Aorta (tissue), 5 donors: ENCODE data around the gene MANBA. TPM values are rescaled to one million over a fixed set of nuclear protein-coding genes. Genes with fewer than 3 reads are reported as not detected.

Experiments used
- ATAC-seq: fragments of 200-7000 bp; cut with Tn5 transposase; one replicate; pipeline ENCODE4 v1.9.1; 2022; ENCODE audit warnings: moderate library complexity; ENCODE audit not compliant: low FRiP score
- DNase-seq, 2 donors: peaks; one replicate each; pipeline ENCODE4 v3.0.0-alpha.2; 2020
- H3K27ac ChIP-seq, 2 donors: one replicate each; pipeline ENCODE4 v1.5.1; 2013; ENCODE audit warnings: low read length in 2 of 2, mild to moderate bottlenecking in 2 of 2, moderate library complexity in 2 of 2, control low read depth in 1 of 2, inconsistent platforms in 1 of 2, low read depth in 1 of 2
- H3K27me3 ChIP-seq, 2 donors: one replicate each; pipeline ENCODE4 v1.6.1; 2013; ENCODE audit warnings: control low read depth in 1 of 2, low read length in 1 of 2, mild to moderate bottlenecking in 1 of 2, moderate library complexity in 1 of 2; ENCODE audit not compliant: insufficient read depth in 2 of 2, control insufficient read depth in 1 of 2
- H3K36me3 ChIP-seq, 2 donors: one replicate each; pipeline ENCODE4 v1.6.1; 2013; ENCODE audit warnings: control low read depth in 1 of 2, low read length in 1 of 2, mild to moderate bottlenecking in 1 of 2; ENCODE audit not compliant: insufficient read depth in 2 of 2, control insufficient read depth in 1 of 2
- H3K4me1 ChIP-seq, 2 donors: one replicate each; pipeline ENCODE4 v1.6.1; 2013; ENCODE audit warnings: low read length in 2 of 2, control low read depth in 1 of 2, mild to moderate bottlenecking in 1 of 2, moderate library complexity in 1 of 2; ENCODE audit not compliant: insufficient read depth in 2 of 2, control insufficient read depth in 1 of 2
- H3K4me3 ChIP-seq, 2 donors: one replicate each; pipeline ENCODE4 v1.5.1; 2013; ENCODE audit warnings: low read length in 2 of 2, control low read depth in 1 of 2, mild to moderate bottlenecking in 1 of 2
- H3K9me3 ChIP-seq: one replicate; pipeline ENCODE4 v1.6.1; 2013; ENCODE audit warnings: mild to moderate bottlenecking, low read length; ENCODE audit not compliant: control insufficient read depth
- WGBS, 2 donors: extraction: QIAGEN DNeasy Blood & Tissue Kit; methylation state at CpG; one replicate each; pipeline ENCODE4 v1.1.7; 2013; 5-methylcytosine and 5-hydroxymethylcytosine counted together
- intact Hi-C, 2 donors: fragments of 100-400 bp; cut with DNase I; formaldehyde crosslinking; loops; one replicate each; pipeline versions ENCODE4 v1.14.2 to v1.15.0; 2022
- polyA plus RNA-seq, 2 donors: library from polyadenylated mRNA; stranded (reverse); fragments of 200-250 nt; gene quantifications; one replicate each; pipeline ENCODE4 v1.2.3, GENCODE V29; 2013
- total RNA-seq, 2 donors: library from RNA; stranded (reverse); fragmentation: NEBNext Ultra II Directional; extraction: Animal tissue kit (Norgen Biotek cat#: 25700); gene quantifications; one replicate each; pipeline ENCODE4 v1.2.1, GENCODE V29; 2021
- donor health status: healthy with polysubstance abuse.
- donor health status: Bipolar disorder and iron deficiency.
- donor health status: DM: no; HTN: no; CAD: no.
- donor health status: DM: no; HTN: no; CAD: no.
- donor health status: DM: yes; HTN: yes; CAD: no.

The MANBA gene
- total and polyA plus RNA-seq, 4 donors = 16.8 to 41.4 (median 20.4) TPM

DNA sequence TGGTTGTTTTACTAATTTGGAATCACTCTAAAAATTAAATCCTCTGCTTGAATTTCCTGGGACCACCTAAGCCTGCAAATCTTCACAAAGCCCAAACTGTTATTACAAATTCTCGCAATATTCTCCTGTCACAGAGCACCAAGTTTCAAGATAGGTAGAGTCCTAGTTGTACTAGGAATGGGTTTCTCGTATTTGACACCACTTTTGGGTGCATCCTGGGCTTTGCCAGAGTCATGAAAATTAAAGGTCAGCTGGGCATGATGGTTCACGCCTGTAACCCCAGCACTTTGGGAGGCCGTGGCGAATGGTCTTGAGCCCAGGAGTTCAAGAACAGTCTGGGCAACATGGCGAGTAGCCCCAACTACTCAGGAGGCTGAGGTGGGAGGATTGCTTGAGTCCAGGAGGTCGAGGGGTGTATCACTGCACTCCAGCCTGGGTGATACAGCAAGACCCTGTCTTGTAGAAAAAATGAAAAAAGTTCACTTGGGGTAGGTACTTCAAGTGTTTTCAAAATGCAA lies 30.6 kb upstream of the MANBA start:
- Histone ChIP-seq H3K27ac (no peak overlapping the region), H3K9me3 (no peaks in the 10 kb centered on the region), H3K4me1 (no peaks in the 10 kb centered on the region), H3K27me3 (no peaks in the 10 kb centered on the region), H3K4me3 (no peak overlapping the region), H3K36me3 (peaks cover 0 to 5% of the 10 kb centered on the region in 2 donors)
- intact Hi-C loops = no loop called here
- DNase-seq (peak in 1 of 2 donors; percentile 42), ATAC-seq (no peak)
- WGBS, 2 donors = 82 to 93% methylated on average over 7 of the region's 7 CpGs

DNA sequence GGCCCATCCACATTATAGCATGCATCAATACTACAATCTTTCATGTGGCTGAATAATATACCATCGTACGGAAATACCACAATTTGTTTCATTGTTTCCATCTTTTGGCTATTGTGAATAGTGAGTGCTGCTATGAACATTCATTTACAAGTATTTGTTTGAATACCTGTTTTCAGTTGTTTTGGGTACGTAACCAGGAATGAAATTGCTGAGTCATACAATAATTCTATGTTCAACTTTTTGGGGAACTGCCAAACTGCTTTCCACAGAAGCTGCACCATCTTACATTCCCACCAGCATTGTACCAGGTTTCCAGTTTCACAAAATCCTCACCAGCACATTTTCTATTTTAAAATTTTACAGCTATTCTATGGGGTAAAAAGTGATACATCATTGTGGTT lies 28.5 kb upstream of the MANBA start:
- Histone ChIP-seq H3K4me1 (no peaks in the 10 kb centered on the region), H3K4me3 (no peak overlapping the region), H3K36me3 (peaks cover 0 to 5% of the 10 kb centered on the region in 2 donors), H3K9me3 (no peaks in the 10 kb centered on the region), H3K27me3 (no peaks in the 10 kb centered on the region), H3K27ac (no peak overlapping the region)
- intact Hi-C loops = no loop called here
- no peak for ATAC-seq
- no peak for DNase-seq
- 65 to 72% methylated on average over 3 of the region's 3 CpGs for WGBS, 2 donors

DNA sequence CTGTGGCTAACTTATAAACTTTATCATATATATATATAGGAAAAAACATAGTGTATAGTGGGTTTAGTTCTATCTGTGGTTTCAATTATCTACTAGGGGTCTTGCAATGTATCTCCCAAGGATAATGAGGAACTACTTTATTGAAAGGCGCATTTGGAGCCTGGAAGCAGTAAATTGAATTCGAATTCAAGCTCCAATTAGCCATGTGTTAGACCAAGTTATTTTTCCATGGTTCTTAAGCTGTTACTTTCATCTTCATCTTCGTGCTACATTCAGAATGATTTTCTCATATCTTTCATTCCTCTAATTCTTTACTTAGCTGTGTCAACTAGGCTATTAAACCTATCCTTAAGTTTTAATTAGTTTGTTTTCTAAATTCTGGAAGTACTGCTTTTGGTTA lies 27.2 kb upstream of the MANBA start:
- Histone ChIP-seq H3K4me3 (no peak overlapping the region), H3K9me3 (no peaks in the 10 kb centered on the region), H3K4me1 (no peaks in the 10 kb centered on the region)

DNA sequence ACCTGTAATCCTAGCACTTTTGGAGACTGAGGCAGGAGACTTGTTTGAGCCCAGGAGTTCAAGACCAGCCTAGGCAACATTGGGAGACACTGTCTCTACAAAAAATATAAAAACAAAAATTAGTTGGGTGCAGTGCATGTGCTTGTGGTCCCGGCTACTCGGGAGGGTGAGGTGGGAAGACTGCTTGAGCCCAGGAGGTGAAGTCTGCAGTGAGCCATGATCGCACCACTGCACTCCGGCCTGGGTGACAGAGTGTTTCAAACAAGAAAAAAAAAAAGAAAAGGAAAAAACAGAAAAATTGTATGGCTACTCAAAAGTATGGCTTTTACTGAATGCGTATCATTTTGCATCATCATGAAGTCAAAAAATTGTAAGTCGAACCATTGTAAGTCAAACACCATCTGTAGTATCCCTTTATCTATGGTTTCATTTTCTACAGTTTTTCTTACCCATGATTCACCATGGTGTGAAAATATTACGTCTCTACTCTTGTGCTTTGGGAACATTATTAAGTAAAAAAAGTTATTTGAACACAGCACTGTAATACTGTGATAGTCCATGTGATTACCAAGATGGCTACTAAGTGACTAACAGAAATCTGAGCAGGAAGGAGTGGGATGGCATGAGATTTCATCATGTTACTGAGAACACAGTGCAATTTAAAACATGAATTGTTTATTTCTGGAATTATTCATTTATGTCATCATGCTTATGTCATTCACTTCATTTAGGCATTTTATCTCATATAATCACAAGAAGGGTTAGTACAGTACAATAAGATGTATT lies 26.5 kb upstream of the MANBA start:
- H3K27ac ChIP-seq = no peak overlapping the region
- intact Hi-C loops = no loop called here
- no peaks in the 10 kb centered on the region for H3K27me3 ChIP-seq
- ATAC-seq (no peak), DNase-seq (peak in 1 of 2 donors; percentile 53)
- WGBS, 2 donors = 92 to 93% methylated on average over 7 of the region's 7 CpGs
- no peaks in the 10 kb centered on the region for H3K9me3 ChIP-seq
- no peak overlapping the region for H3K4me3 ChIP-seq
- H3K4me1 ChIP-seq = no peaks in the 10 kb centered on the region
- peaks cover 0 to 3% of the 10 kb centered on the region in 2 donors for H3K36me3 ChIP-seq

More for the DNA sequence above, 27.2 kb upstream of the MANBA start:
- intact Hi-C loops = no loop called here
- 89 to 94% methylated on average over 3 of the region's 3 CpGs for WGBS, 2 donors
- no peaks in the 10 kb centered on the region for H3K27me3 ChIP-seq
- no peak for DNase-seq
- peaks cover 0 to 5% of the 10 kb centered on the region in 2 donors for H3K36me3 ChIP-seq
- no peak for ATAC-seq
- no peak overlapping the region for H3K27ac ChIP-seq

DNA sequence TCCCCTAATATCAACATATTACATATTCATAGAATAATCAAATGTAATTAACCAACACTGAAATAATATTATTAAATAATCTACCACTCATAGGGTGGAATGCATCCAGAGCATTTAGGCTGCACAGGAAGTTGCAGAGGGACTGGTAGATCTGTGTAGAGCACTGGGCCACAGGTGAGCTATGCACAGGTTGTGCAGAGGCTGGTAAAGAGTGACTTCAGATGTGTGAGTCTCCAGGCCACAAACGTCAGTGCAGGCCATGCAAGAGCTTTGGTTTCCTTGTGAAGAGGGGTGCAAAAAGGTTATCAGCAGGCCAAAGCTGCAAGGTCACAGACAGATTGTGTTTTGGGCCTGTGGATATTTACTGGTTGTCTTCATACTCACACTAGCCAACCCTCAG lies 25.5 kb upstream of the MANBA start:
- intact Hi-C loops = no loop called here
- no peak overlapping the region for H3K4me3 ChIP-seq
- ATAC-seq (no peak), DNase-seq (no peak)
- 46 to 47% methylated on average over 1 of the region's 1 CpG for WGBS, 2 donors
- no peaks in the 10 kb centered on the region for H3K4me1 ChIP-seq
- no peaks in the 10 kb centered on the region for H3K27me3 ChIP-seq
- H3K36me3 ChIP-seq = no peaks in the 10 kb centered on the region
- H3K27ac ChIP-seq = no peak overlapping the region
- H3K9me3 ChIP-seq = no peaks in the 10 kb centered on the region

DNA sequence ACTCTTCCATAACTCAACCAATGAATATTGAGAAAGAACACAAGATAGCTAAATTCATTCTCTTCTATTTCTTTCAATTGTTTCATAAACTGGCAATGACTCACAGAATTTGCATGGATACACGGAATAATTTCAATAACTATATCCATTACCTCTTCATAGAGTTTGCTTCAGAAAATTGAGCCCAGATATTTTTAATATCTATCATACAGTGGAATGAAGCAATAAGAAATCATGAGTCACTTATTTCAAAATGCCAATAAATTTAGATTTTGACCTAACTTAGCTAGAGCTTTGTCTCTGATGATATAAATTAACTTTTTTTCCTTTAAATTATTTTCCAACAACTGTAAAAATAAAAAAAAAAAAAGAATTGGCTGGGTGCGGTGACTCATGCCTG lies 22.2 kb upstream of the MANBA start:
- H3K27ac ChIP-seq = no peak overlapping the region
- H3K36me3 ChIP-seq = no peaks in the 10 kb centered on the region
- DNase-seq (no peak), ATAC-seq (no peak)
- H3K4me3 ChIP-seq = no peak overlapping the region
- 53 to 61% methylated on average over 2 of the region's 2 CpGs for WGBS, 2 donors
- H3K27me3 ChIP-seq = no peaks in the 10 kb centered on the region
- intact Hi-C loops = no loop called here
- no peaks in the 10 kb centered on the region for H3K9me3 ChIP-seq
- no peaks in the 10 kb centered on the region for H3K4me1 ChIP-seq

DNA sequence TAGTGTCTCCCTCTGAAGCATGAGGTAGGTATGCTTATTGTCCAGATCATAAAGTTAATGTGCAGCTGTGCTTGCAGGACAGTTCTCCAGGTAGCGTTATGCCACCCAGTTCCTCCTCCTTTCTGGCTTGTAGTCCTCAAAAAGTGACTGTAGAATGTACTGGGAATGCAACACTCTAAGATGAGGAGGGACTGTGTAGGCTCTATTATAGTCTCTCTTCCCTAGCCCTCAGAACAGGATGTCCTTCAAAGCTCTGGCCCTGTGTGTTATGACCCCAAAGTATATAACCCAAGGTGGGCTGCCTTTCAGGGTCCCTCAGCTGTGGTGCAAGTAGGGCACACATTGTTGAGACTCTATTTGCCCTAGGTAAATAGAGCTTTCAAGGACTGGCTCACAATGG lies 20.8 kb upstream of the MANBA start:
- no peaks in the 10 kb centered on the region for H3K4me1 ChIP-seq
- WGBS, 2 donors = 85 to 95% methylated on average over 1 of the region's 1 CpG
- intact Hi-C loops = no loop called here
- no peaks in the 10 kb centered on the region for H3K9me3 ChIP-seq
- ATAC-seq (no peak), DNase-seq (no peak)
- no peaks in the 10 kb centered on the region for H3K27me3 ChIP-seq
- no peak overlapping the region for H3K27ac ChIP-seq
- no peaks in the 10 kb centered on the region for H3K36me3 ChIP-seq
- no peak overlapping the region for H3K4me3 ChIP-seq

DNA sequence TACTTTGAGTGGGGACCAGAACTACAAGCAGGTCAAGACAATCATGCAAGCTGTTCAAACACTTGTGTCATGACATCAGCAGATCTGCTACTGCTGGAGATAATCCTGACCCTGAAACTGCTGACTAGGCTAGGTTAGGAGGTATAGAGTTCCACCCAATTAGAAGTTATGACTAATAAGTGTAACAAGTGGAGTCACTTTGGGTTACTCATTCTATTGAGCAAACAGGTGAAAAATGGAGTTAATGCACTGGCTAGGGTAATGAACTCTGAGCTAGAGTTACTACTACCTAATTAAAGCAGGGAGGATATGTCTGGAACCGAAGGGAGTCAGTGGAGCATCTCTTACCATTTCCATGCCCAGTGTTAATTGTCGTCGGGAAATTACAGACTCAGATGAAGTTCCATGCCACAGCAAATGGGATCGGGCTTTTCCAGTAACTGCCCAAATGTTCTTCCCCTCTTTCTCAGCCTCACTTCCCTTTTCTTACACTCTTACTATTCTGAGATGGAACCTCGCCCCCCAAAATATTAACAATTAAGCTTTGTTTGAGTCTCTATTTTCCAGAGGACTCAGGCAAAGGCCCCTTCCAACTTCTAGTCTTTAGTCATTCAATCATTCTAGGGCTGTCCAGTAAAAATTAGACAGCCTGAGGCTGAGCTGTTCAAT lies 19.8 kb upstream of the MANBA start:
- WGBS, 2 donors = 90 to 93% methylated on average over 5 of the region's 5 CpGs
- intact Hi-C loops = no loop called here

DNA sequence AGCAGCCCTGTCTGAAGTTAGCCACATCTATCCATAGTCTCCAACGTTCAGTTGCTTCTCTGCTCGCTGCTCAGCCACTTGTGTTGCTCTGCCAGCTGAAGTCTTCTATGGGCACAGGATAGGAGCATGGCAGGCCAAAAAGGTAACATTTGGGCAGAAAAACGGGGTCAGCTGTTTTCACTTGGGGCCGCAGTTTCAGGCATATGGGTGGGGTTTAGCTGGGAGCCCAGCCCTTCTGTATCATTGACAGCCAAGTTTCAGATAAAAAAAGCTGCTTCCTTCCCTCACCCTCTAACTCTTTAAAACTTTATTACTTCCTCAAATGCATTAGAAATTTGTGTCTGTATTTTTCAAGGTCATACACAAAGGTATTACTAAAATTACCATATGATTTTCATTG lies 18.4 kb upstream of the MANBA start:
- DNase-seq = no peak
- no peaks in the 10 kb centered on the region for H3K4me1 ChIP-seq
- H3K4me3 ChIP-seq = no peak overlapping the region
- no peaks in the 10 kb centered on the region for H3K36me3 ChIP-seq
- H3K27me3 ChIP-seq = no peaks in the 10 kb centered on the region
- no peaks in the 10 kb centered on the region for H3K9me3 ChIP-seq
- intact Hi-C loops = no loop called here
- H3K27ac ChIP-seq = no peak overlapping the region
- no peak for ATAC-seq
- WGBS, 2 donors = 73 to 77% methylated on average over 4 of the region's 4 CpGs

More for the DNA sequence above, 19.8 kb upstream of the MANBA start:
- Histone ChIP-seq H3K27me3 (no peaks in the 10 kb centered on the region), H3K4me3 (no peak overlapping the region), H3K27ac (no peak overlapping the region), H3K4me1 (no peaks in the 10 kb centered on the region), H3K36me3 (no peaks in the 10 kb centered on the region), H3K9me3 (no peaks in the 10 kb centered on the region)
- DNase-seq = no peak
- no peak for ATAC-seq
